AG09309 (cell line): ENCODE data around the gene TEX261.

ENCODE experiments used
- DNase-seq: peaks from one replicate; pipeline ENCODE4 v3.0.0-alpha.2; 2010; ENCODE audit warnings: low read depth
- H3K4me3 ChIP-seq: 2 replicates; pipeline ENCODE4 v1.5.1; 2011; ENCODE audit warnings: mild to moderate bottlenecking, low read depth, low read length, moderate library complexity; ENCODE audit not compliant: control insufficient read depth
- CTCF ChIP-seq: IDR thresholded peaks from 2 replicates; pipeline ENCODE4 v1.5.1; 2011; ENCODE audit warnings: mild to moderate bottlenecking, low read depth, low read length, inconsistent platforms; ENCODE audit not compliant: insufficient read depth, control insufficient read depth; ENCODE audit errors: missing control alignments

TEX261 gene

GRCh38 chr2:70988726-70989648, 5.7 kb downstream of the TEX261 start:
- DNase-seq = no peak
- H3K4me3 ChIP-seq = no peak overlapping the region
- TF ChIP-seq CTCF = no peak

GRCh38 chr2:70988151-70988550, 6.5 kb downstream of the TEX261 start:
- H3K4me3 ChIP-seq = no peak overlapping the region
- no peak for TF ChIP-seq CTCF
- DNase-seq = no peak

- H3K4me3 ChIP-seq = no peak overlapping the region
- no peak for TF ChIP-seq CTCF
- no peak for DNase-seq
Observed at GRCh38 chr2:70987386-70987785, 7.3 kb downstream of the TEX261 start.

- TF ChIP-seq CTCF = no peak
- H3K4me3 ChIP-seq = no peak overlapping the region
- DNase-seq = no peak
Observed at GRCh38 chr2:70986499-70987189, 8.0 kb downstream of the TEX261 start.

GRCh38 chr2:70985956-70986355, 8.7 kb downstream of the TEX261 start:
- no peak overlapping the region for H3K4me3 ChIP-seq
- no peak for TF ChIP-seq CTCF
- no peak for DNase-seq

GRCh38 chr2:70985283-70985688, 9.4 kb downstream of the TEX261 start:
- DNase-seq = no peak
- H3K4me3 ChIP-seq = no peak overlapping the region
- TF ChIP-seq CTCF = no peak
